DOHH2 (cell line): ENCODE results near the gene GPRC5B.

Experiments used
- CTCF ChIP-seq: fragments of 200-600 bp; sonication (generic); IDR thresholded peaks from one replicate; pipeline ENCODE4 v1.5.1; 2014; ENCODE audit warnings: antibody characterized with exemption, mild to moderate bottlenecking, low read depth, low read length; ENCODE audit not compliant: poor library complexity, severe bottlenecking
- EZH2phosphoT487 ChIP-seq: fragments of 200-600 bp; sonication (generic); IDR thresholded peaks from 2 replicates; pipeline ENCODE4 v1.6.1; 2017; ENCODE audit warnings: borderline replicate concordance, mild to moderate bottlenecking, antibody characterized with exemption, low read length, moderate library complexity, mixed read lengths

DNA sequence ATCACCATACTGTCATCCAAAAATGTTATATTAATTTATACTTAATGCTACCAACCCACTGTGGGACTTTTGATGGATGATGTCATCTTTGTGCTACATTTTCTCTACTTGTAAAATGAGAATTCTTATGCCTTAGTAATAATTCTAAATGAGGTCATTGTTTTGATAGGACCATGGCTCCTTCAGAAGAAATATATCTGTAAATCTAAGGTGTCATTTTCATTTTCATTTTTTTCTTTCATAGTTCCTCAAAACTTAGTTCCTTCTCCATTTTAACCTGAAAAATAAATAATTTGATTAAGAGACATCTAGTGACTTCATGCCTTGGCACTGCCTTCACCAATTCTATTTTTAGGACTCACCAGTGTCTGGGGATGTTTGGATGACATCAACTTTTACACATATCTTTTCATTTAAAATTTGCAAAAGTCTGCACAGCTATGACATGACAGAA lies 48.7 kb downstream of the GPRC5B start:
- TF ChIP-seq CTCF: no peak
- TF ChIP-seq EZH2phosphoT487: no peak
